Fibroblast of pulmonary artery (primary cell): ENCODE measurements around the gene HIVEP3.

ENCODE experiments used
- DNase-seq: peaks from one replicate; pipeline ENCODE4 v3.0.0-alpha.2; 2010; ENCODE audit warnings: low read depth
- H3K4me3 ChIP-seq: replicated peaks from 2 replicates; pipeline ENCODE4 v1.5.1; 2011; ENCODE audit warnings: low read depth, mild to moderate bottlenecking, control low read depth, low read length, moderate library complexity
- CTCF ChIP-seq: IDR thresholded peaks from 2 replicates; pipeline ENCODE4 v1.5.1; 2011; ENCODE audit warnings: mild to moderate bottlenecking, control low read depth, low read length, inconsistent platforms; ENCODE audit errors: missing control alignments

HIVEP3 gene

GRCh38 chr1:41666981-41667631, 251.6 kb downstream of the HIVEP3 start:
- no peak for DNase-seq
- H3K4me3 ChIP-seq = no peak overlapping the region
- no peak for TF ChIP-seq CTCF

GRCh38 chr1:41665962-41666917, 252.5 kb downstream of the HIVEP3 start:
- no peak for DNase-seq
- TF ChIP-seq CTCF = no peak
- no peak overlapping the region for H3K4me3 ChIP-seq

GRCh38 chr1:41664861-41665640, 253.7 kb downstream of the HIVEP3 start:
- no peak overlapping the region for H3K4me3 ChIP-seq
- DNase-seq = peak; percentile 85
- TF ChIP-seq CTCF = no peak

GRCh38 chr1:41663671-41664400, 254.9 kb downstream of the HIVEP3 start:
- no peak for TF ChIP-seq CTCF
- DNase-seq = no peak
- H3K4me3 ChIP-seq = no peak overlapping the region

GRCh38 chr1:41662765-41663437, 255.8 kb downstream of the HIVEP3 start:
- TF ChIP-seq CTCF = no peak
- peak overlapping the region; percentile 38 for H3K4me3 ChIP-seq
- DNase-seq = peak; percentile 54
